ENCODE measurements around the gene WDR36.

Gene WDR36

GRCh38 chr5:111119856-111120255, 27.7 kb downstream of the WDR36 start:
- no peak overlapping the region for H3K4me3 ChIP-seq (ENCODE audit: low read length)
- no peak for TF ChIP-seq ZNF274 (IDR thresholded peaks at IDR 0.05; ENCODE audit: low read depth, low read length)

DNA sequence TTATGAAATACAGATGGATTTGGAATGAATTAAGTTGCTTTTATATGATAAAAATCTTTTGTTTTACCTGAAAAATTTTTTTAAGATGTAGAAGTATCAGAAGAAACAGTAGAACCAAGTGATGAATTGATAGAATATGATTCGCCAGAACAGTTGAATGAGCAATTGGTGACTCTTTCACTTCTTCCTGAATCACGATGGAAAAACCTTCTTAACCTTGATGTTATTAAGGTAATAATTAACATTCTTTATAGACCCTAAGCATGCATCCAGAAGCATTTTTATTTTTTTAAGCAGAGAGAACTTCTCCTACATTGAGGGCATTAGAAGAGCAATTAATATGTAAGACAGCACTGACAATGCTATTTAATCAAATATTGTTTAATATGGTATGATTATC, 28.8 kb downstream of the WDR36 start:
- TF ChIP-seq ZNF274 (IDR thresholded peaks at IDR 0.05; ENCODE audit: low read depth, low read length): no peak

DNA sequence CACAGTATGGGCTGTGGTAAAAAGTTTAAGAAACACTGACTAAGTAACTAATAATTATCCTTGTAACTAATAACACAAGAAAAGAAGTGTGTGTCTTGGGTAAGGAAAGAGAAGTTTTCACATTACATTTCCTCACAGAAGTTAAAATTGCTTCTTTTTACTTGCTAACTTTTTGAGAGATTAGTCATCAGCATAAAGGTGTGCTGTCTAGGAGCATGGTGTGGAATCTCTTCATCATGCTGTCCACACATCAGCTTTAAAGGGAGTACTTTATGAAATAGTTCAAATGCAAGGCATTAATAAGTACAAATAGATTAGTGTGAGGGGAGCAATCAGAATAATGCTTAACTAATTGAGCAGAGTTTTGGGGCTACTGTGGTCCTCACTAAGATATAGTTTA, 29.8 kb downstream of the WDR36 start:
- no peak for TF ChIP-seq ZNF274 (IDR thresholded peaks at IDR 0.05; ENCODE audit: low read depth, low read length)
- H3K4me3 ChIP-seq (ENCODE audit: low read length): no peak overlapping the region

More for the DNA sequence above, 28.8 kb downstream of the WDR36 start:
- H3K4me3 ChIP-seq (ENCODE audit: low read length): no peak overlapping the region

DNA sequence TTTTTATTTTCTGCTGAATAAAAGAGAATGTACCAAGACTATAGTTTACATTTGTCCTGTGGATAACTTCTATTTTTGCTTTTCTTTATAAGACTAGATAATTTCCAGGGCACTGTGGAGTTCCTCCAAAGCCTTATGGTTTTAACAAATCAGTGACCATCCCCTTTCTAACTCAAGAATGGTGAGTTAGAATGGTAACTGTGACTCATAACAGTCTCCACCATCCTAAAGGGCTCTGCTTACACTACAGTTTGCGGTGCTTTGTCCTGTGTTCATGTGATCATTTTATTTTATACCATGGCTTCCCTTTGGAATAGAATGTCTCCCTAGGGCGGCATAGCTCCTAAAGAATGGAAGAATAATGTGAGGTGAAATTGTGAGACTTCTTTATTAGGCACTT, 30.2 kb downstream of the WDR36 start:
- no peak for TF ChIP-seq ZNF274 (IDR thresholded peaks at IDR 0.05; ENCODE audit: low read depth, low read length)

DNA sequence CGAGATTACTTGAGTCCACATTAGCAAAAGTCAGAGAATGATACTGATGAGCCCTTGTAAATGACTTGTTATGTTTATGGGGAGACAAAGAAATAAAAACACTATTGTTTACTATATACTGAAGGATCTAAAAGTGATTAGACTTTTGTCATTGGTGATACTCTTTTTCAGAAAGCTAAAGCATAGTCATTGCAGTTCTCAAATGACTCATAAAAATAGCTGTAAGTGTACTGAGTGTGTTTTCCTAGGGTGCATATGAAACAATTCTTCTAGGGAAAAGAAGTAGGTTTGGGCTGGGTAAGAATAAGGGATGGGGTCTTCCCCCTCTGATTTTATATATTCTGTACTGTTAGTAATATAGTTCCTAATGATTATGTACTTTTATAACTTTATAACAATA, 32.6 kb downstream of the WDR36 start:
- TF ChIP-seq ZNF274 (IDR thresholded peaks at IDR 0.05; ENCODE audit: low read depth, low read length): no peak
- no peak overlapping the region for H3K4me3 ChIP-seq (ENCODE audit: low read length)

More for the DNA sequence above, 30.2 kb downstream of the WDR36 start:
- no peak overlapping the region for H3K4me3 ChIP-seq (ENCODE audit: low read length)

DNA sequence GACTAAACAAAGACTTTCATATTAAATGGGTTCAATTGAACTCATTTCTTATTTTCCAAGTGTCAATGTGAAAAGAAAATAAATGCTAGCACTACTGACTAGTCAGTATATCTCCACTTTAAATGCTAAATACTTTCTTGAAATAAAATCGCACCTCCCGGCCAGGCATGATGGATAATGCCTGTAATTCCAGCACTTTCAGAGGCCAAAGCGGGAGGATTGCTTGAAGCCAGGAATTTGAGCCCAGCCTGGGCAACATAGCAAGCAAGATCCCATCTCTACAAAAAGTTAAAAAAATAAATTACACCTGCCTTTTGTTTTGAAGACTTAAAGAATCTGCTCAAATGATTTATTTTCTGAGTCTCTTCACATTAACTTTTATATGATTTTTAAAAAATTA, 34.7 kb downstream of the WDR36 start:
- TF ChIP-seq ZNF274 (IDR thresholded peaks at IDR 0.05; ENCODE audit: low read depth, low read length): no peak
- H3K4me3 ChIP-seq (ENCODE audit: low read length): no peak overlapping the region

DNA sequence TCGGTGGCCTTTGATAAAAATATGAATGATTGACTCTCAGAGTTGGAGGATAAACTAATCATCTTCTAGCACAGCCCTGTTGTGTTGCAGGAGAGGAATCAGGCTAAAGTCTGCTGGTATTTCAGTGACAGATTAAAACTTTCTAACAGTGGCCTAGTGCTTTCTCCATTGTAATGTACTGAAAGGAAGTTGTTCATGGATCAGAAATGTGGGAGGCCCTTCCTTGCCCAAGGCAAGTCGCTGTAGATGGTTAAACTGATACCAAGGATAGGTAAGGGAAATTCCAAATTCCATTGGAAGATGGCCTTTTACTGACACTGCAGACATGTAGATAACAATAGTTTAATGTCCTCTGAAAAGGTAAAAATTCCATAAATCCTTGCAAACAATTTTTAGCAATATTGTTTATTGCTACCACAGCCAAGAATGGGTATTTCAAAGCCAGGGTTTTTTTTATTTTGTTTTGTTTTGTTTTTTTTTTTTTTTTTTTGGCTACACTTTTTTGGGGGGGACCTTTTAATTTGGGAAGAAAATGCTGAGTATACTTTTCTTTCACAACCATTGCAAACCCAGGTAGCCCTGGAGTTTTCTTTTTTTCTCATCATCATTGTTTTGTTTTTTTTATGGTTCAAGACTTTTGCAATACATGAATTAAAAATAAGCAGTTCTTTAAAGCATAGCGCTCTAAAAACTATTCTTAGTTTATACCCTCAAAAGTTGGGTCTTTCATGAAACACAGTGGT, 35.5 kb downstream of the WDR36 start:
- H3K4me3 ChIP-seq (ENCODE audit: low read length): no peak overlapping the region
- TF ChIP-seq ZNF274 (IDR thresholded peaks at IDR 0.05; ENCODE audit: low read depth, low read length): no peak

DNA sequence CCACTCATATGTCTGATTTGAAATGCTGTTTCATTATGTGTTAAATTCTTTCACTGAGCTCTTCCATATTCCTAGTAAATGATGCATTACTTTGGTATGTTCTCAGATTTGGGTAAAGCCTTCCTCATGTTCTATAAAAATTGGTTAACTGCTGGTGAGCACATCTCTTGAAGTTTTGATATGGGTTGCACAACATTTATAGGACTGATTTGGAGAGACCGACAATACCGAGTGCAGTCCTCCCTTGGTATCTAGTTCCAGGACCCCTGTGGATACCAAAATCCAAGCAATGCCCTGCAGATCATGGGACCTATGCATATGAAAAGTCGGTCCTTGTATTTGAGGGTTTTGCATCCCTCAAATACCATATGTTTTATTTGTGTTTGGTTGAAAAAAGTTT, 37.8 kb downstream of the WDR36 start:
- H3K4me3 ChIP-seq (ENCODE audit: low read length): no peak overlapping the region
- TF ChIP-seq ZNF274 (IDR thresholded peaks at IDR 0.05; ENCODE audit: low read depth, low read length): no peak

GRCh38 chr5:111131356-111131755, 39.2 kb downstream of the WDR36 start:
- no peak overlapping the region for H3K4me3 ChIP-seq (ENCODE audit: low read length)
- TF ChIP-seq ZNF274 (IDR thresholded peaks at IDR 0.05; ENCODE audit: low read depth, low read length): no peak

- H3K4me3 ChIP-seq (ENCODE audit: low read length): no peak overlapping the region
- TF ChIP-seq ZNF274 (IDR thresholded peaks at IDR 0.05; ENCODE audit: low read depth, low read length): no peak
Observed at GRCh38 chr5:111132076-111132475, 39.9 kb downstream of the WDR36 start.

DNA sequence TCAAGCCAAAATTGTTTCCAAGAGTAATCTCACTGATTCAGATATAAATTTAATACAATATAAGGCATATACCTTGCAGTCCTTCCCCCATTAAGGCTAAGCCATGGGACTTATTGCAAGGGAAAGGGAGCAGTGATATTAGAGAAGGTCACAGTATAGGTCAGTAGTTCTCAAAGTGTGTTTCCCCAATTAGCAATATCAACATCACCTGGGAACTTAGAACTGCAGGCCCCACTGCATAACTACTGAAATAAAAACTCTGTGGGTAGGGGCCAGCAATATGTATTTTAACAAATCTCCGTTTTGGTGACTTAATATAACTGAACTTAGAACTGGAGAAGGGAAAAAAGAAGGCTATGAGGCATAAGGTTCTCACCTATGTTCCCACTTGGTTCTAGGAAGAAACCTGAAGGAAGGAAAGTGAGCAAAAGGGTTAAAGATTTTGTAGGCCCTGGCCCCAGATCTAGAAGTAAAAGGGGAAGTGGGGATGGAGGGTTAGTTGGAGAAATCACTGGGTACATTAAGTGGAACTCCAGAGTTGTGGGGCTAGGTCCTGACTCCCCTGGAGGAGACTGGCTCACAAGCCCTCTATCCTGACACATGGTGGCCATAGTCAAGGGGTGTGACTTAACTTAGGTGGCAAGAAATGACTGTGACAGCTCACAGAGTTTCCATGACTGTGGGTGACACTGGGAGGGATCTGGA, 40.7 kb downstream of the WDR36 start:
- TF ChIP-seq ZNF274 (IDR thresholded peaks at IDR 0.05; ENCODE audit: low read depth, low read length): no peak

DNA sequence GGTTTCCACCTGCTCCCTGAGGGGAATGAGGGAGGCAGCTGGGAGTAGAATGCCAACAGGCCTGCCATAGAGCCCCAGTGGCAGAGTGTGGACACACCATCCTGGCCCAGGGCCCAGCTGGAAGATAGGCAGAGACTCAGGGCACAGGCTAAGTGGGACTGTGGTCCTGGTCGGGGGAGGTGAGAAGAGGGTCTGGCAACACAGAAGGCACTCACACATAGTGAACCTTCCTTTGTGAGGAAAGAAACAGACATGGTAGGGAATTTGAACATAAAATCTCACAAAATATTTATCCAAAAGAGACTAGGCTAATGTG, 41.2 kb downstream of the WDR36 start:
- no peak for TF ChIP-seq ZNF274 (IDR thresholded peaks at IDR 0.05; ENCODE audit: low read depth, low read length)
- H3K4me3 ChIP-seq (ENCODE audit: low read length): no peak overlapping the region

More for the DNA sequence above, 40.7 kb downstream of the WDR36 start:
- no peak overlapping the region for H3K4me3 ChIP-seq (ENCODE audit: low read length)

DNA sequence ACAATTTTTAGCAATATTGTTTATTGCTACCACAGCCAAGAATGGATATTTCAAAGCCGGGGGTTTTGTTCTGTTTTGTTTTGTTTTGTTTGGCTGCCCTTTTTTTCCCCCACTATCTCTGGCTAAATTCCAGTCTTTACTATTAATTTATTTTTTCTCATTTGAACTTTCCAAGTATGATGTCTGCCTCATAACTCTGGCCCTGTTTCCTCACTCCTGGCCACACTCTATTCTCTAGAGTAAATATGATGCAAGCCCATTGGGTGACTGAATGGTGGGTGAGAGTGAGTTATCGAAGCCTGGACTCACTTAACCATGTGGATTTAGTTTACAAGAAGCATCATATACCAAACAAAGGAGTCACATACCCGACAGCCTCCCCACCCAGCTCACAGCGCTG, 41.9 kb downstream of the WDR36 start:
- no peak overlapping the region for H3K4me3 ChIP-seq (ENCODE audit: low read length)

GRCh38 chr5:111134864-111135263, 42.7 kb downstream of the WDR36 start:
- H3K4me3 ChIP-seq (ENCODE audit: low read length): no peak overlapping the region
- no peak for TF ChIP-seq ZNF274 (IDR thresholded peaks at IDR 0.05; ENCODE audit: low read depth, low read length)

More for the DNA sequence above, 41.9 kb downstream of the WDR36 start:
- no peak for TF ChIP-seq ZNF274 (IDR thresholded peaks at IDR 0.05; ENCODE audit: low read depth, low read length)

- no peak for TF ChIP-seq ZNF274 (IDR thresholded peaks at IDR 0.05; ENCODE audit: low read depth, low read length)
- H3K4me3 ChIP-seq (ENCODE audit: low read length): no peak overlapping the region
Observed at GRCh38 chr5:111135363-111135762, 43.2 kb downstream of the WDR36 start.

All from GM08714 (cell line).